Esophagus squamous epithelium (tissue), 4 donors: ENCODE data around the gene CBLB.

ENCODE experiments used
- POLR2A ChIP-seq, 4 donors: fragments of 450-650 bp; IDR thresholded peaks; one replicate each; pipeline ENCODE4 v1.6.1; 2017; ENCODE audit warnings: antibody characterized with exemption in 4 of 4, mild to moderate bottlenecking in 4 of 4, moderate library complexity in 3 of 4
- TF ChIP-seq, protein P1 (sequence below), 6 experiments: fragments of 450-650 bp in 4 of 6; fragments of 200-600 bp in 2 of 6; sonication (generic) in 2 of 6; IDR thresholded peaks; one replicate each; pipeline ENCODE4 v1.5.1; 2016 to 2019; ENCODE audit warnings: antibody characterized with exemption in 6 of 6, mild to moderate bottlenecking in 4 of 6, moderate library complexity in 4 of 6

DNA sequence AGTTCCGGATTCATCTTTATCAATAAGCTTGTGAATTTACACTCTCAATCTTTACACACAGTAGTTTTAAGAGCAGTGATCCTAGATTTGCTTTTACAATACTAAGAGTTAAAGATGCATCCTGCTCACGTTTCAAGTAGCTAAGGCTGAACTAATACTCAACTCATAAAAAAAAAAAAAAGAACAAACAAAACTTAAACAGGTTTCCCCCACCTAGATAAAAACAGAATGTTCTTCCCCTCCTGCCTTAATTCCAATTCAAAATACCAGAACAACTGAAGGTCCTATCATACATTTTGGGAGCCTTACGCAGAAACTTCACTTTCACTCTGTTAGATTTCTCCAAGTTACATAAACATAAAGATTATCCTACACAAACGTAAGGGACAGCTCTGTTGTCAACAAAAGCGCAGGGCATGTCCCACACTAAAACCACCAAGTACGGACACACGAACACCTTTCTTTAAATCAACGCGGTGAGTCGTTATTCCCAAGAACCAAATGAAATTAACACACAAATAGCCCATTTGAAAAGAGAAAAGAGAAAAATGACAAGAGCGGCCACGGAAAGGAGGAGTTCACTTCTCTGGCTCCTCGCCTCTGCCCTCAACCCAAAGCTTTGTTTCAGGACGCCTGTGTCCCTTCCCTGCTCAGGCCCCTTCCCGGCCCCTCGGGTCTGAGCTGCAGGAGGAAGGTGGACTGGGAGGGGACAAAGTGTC, 941 bp downstream of the CBLB start:
- no peak for TF ChIP-seq POLR2A (IDR thresholded peaks at IDR 0.05)
- TF ChIP-seq, protein P1, sequence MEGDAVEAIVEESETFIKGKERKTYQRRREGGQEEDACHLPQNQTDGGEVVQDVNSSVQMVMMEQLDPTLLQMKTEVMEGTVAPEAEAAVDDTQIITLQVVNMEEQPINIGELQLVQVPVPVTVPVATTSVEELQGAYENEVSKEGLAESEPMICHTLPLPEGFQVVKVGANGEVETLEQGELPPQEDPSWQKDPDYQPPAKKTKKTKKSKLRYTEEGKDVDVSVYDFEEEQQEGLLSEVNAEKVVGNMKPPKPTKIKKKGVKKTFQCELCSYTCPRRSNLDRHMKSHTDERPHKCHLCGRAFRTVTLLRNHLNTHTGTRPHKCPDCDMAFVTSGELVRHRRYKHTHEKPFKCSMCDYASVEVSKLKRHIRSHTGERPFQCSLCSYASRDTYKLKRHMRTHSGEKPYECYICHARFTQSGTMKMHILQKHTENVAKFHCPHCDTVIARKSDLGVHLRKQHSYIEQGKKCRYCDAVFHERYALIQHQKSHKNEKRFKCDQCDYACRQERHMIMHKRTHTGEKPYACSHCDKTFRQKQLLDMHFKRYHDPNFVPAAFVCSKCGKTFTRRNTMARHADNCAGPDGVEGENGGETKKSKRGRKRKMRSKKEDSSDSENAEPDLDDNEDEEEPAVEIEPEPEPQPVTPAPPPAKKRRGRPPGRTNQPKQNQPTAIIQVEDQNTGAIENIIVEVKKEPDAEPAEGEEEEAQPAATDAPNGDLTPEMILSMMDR (IDR thresholded peaks at IDR 0.05), result no peak
